ENCODE measurements around the gene ANKRD6. TPM values are rescaled to one million over a fixed set of nuclear protein-coding genes. Genes with fewer than 3 reads are reported as not detected.

Gene ANKRD6
- 14.7 and 18.0 TPM in 2 replicates for total RNA-seq (2022)
- percentile 61 among the genes with signal in this experiment for Bru-seq, nascent RNA
- percentile 62 among the genes with signal in this experiment for BruChase-seq, experiment 1, labeled RNA remaining after a 6-hour chase
- BruChase-seq, experiment 2, labeled RNA remaining after a 2-hour chase = percentile 62 among the genes with signal in this experiment
- long read RNA-seq, partial matches to known transcripts = 1 of 11 reads
- long read RNA-seq, other reads (novel, unspliced or antisense) = 4 of 11 reads

DNA sequence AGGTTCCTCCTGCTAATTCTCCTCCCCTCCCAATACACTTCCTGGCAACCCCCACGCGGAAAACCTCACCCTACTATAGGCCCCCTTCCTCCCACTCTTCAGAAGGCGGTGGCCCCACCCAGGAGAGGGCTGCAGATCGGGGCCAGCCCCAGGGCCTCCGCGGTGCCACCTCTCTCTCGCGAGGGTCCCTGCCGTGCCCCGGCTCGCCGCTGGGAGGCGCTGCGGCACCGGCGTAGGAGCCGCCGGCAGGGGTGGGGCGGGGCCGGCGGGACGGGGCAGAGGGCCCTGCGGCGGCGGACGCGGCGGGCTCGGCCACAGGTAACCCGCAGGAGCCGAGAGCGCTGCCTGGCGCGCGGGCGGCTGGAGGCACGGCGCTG is at the start of gene ANKRD6:
Gene ANKRD6 (plus strand): TSS at position 278 of the 377 bp plus-strand sequence. CDS start 133,825 bp downstream, outside the sequence.
- no peak within 1 kb of the TSS for H3K27ac Mint-ChIP-seq (ENCODE audit: unreplicated experiment)
- intact Hi-C loops (cut with micrococcal nuclease; ENCODE audit: unreplicated experiment) = loop anchor here (1.0 to 5.0 kb wide), 2 partner anchors 164 to 177 kb away; no protein-coding TSS in a partner anchor
- BruUV-seq (replicated peaks) = no TSS peak
- H3K27me3 Mint-ChIP-seq (ENCODE audit: unreplicated experiment) = peaks cover 10% of the 10 kb centered on the region
- peak within 1 kb of the TSS; percentile 77 for H3K4me3 Mint-ChIP-seq (ENCODE audit: low read depth, unreplicated experiment)
- H3K4me1 Mint-ChIP-seq (ENCODE audit: low read depth, unreplicated experiment) = peaks cover 17% of the 10 kb centered on the region
- CTCF ChIA-PET = interaction anchor here (0.8 to 1.0 kb wide), 3 partner anchors 165 to 177 kb away, joined by 3 to 7 read pairs (median 4); no protein-coding TSS in a partner anchor
- peak; percentile 93 for TF ChIP-seq CTCF (IDR thresholded peaks at IDR 0.05; ENCODE audit: unreplicated experiment)
- no peaks in the 10 kb centered on the region for H3K9me3 Mint-ChIP-seq (ENCODE audit: low read depth, unreplicated experiment)
- peaks cover 9% of the 10 kb centered on the region for H3K36me3 Mint-ChIP-seq (ENCODE audit: insufficient read depth, unreplicated experiment)
- DNase-seq = peak; percentile 93

- CTCF ChIA-PET = interaction anchor here (0.6 to 0.8 kb wide), 2 partner anchors 9 to 13 kb away, joined by 3 to 4 read pairs; no protein-coding TSS in a partner anchor
- no peak for DNase-seq
Measured at GRCh38 chr6:89385156-89385667, 47.7 kb upstream of the ANKRD6 start.

GRCh38 chr6:89385846-89386245 is 47.1 kb upstream of the ANKRD6 start:
- no TSS peak for BruUV-seq (replicated peaks)
- H3K27ac Mint-ChIP-seq (ENCODE audit: unreplicated experiment) = no peak overlapping the region
- intact Hi-C loops (cut with micrococcal nuclease; ENCODE audit: unreplicated experiment) = no loop called here
- no peak overlapping the region for H3K4me3 Mint-ChIP-seq (ENCODE audit: low read depth, unreplicated experiment)
- peaks cover 7% of the 10 kb centered on the region for H3K4me1 Mint-ChIP-seq (ENCODE audit: low read depth, unreplicated experiment)
- no peak for TF ChIP-seq CTCF (IDR thresholded peaks at IDR 0.05; ENCODE audit: unreplicated experiment)
- H3K9me3 Mint-ChIP-seq (ENCODE audit: low read depth, unreplicated experiment) = no peaks in the 10 kb centered on the region
- DNase-seq = no peak
- no peaks in the 10 kb centered on the region for H3K36me3 Mint-ChIP-seq (ENCODE audit: insufficient read depth, unreplicated experiment)
- H3K27me3 Mint-ChIP-seq (ENCODE audit: unreplicated experiment) = no peaks in the 10 kb centered on the region
- CTCF ChIA-PET = interaction anchor here (0.6 kb wide), 1 partner anchor 10 kb away, joined by 4 read pairs; no protein-coding TSS in a partner anchor

More at GRCh38 chr6:89385156-89385667, 47.7 kb upstream of the ANKRD6 start:
- Mint-ChIP-seq H3K36me3 (ENCODE audit: insufficient read depth, unreplicated experiment) (no peaks in the 10 kb centered on the region), H3K4me3 (ENCODE audit: low read depth, unreplicated experiment) (no peak overlapping the region), H3K4me1 (ENCODE audit: low read depth, unreplicated experiment) (peaks cover 7% of the 10 kb centered on the region), H3K27me3 (ENCODE audit: unreplicated experiment) (no peaks in the 10 kb centered on the region), H3K9me3 (ENCODE audit: low read depth, unreplicated experiment) (no peaks in the 10 kb centered on the region), H3K27ac (ENCODE audit: unreplicated experiment) (no peak overlapping the region)
- no peak for TF ChIP-seq CTCF (IDR thresholded peaks at IDR 0.05; ENCODE audit: unreplicated experiment)
- intact Hi-C loops (cut with micrococcal nuclease; ENCODE audit: unreplicated experiment) = no loop called here
- no TSS peak for BruUV-seq (replicated peaks)

GRCh38 chr6:89386917-89387491 is 45.9 kb upstream of the ANKRD6 start:
- no peak overlapping the region for H3K4me3 Mint-ChIP-seq (ENCODE audit: low read depth, unreplicated experiment)
- H3K4me1 Mint-ChIP-seq (ENCODE audit: low read depth, unreplicated experiment) = peaks cover 7% of the 10 kb centered on the region
- no TSS peak for BruUV-seq (replicated peaks)
- no peaks in the 10 kb centered on the region for H3K36me3 Mint-ChIP-seq (ENCODE audit: insufficient read depth, unreplicated experiment)
- CTCF ChIA-PET = no interaction called here
- no peak for DNase-seq
- TF ChIP-seq CTCF (IDR thresholded peaks at IDR 0.05; ENCODE audit: unreplicated experiment) = no peak
- H3K9me3 Mint-ChIP-seq (ENCODE audit: low read depth, unreplicated experiment) = no peaks in the 10 kb centered on the region
- no peaks in the 10 kb centered on the region for H3K27me3 Mint-ChIP-seq (ENCODE audit: unreplicated experiment)
- intact Hi-C loops (cut with micrococcal nuclease; ENCODE audit: unreplicated experiment) = no loop called here
- H3K27ac Mint-ChIP-seq (ENCODE audit: unreplicated experiment) = no peak overlapping the region
